Transverse colon (tissue), 4 donors: ENCODE data around the gene PCYT1A.

Experiments used
- POLR2A ChIP-seq: fragments of 450-650 bp; IDR thresholded peaks from one replicate; pipeline ENCODE4 v1.6.1; 2016; ENCODE audit warnings: antibody characterized with exemption, mild to moderate bottlenecking, moderate library complexity
- POLR2AphosphoS5 ChIP-seq, 3 donors: sonication (generic); formaldehyde crosslinking; IDR thresholded peaks; one replicate each; pipeline ENCODE4 v1.6.1; 2016; ENCODE audit warnings: antibody characterized with exemption in 3 of 3
- TF ChIP-seq, protein P1 (sequence below), 5 experiments: fragments of 200-600 bp in 3 of 5; fragments of 450-650 bp in 2 of 5; sonication (generic) in 3 of 5; IDR thresholded peaks; 1 replicate in 2 of 5; 2 replicates in 3 of 5; pipeline ENCODE4 v1.5.1; 2016 to 2017; ENCODE audit warnings: antibody characterized with exemption in 5 of 5, inconsistent platforms in 3 of 5, mild to moderate bottlenecking in 2 of 5, moderate library complexity in 1 of 5

DNA sequence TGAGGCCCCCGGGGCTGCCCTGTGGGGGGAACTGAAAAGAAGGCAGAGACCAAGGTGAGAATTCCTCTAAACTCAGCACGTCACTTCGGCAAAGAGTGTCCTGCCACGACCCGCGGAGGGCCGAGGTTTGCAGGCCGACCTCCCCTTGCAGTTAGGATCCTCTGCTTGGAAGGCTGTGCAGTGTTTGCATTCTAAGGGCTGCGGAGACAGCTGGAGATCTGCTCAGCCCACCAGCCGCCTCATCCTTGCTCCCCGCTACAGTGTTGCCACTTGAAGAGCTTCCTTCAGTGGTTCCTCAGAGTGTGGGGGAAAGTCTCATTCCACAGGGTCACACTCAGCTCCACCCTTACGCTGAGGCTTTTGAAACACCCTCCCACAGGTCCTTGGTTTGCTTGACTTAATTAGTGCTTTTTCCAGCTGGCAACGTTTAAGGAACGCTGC, 60.4 kb downstream of the PCYT1A start:
- TF ChIP-seq, protein P1, sequence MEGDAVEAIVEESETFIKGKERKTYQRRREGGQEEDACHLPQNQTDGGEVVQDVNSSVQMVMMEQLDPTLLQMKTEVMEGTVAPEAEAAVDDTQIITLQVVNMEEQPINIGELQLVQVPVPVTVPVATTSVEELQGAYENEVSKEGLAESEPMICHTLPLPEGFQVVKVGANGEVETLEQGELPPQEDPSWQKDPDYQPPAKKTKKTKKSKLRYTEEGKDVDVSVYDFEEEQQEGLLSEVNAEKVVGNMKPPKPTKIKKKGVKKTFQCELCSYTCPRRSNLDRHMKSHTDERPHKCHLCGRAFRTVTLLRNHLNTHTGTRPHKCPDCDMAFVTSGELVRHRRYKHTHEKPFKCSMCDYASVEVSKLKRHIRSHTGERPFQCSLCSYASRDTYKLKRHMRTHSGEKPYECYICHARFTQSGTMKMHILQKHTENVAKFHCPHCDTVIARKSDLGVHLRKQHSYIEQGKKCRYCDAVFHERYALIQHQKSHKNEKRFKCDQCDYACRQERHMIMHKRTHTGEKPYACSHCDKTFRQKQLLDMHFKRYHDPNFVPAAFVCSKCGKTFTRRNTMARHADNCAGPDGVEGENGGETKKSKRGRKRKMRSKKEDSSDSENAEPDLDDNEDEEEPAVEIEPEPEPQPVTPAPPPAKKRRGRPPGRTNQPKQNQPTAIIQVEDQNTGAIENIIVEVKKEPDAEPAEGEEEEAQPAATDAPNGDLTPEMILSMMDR (IDR thresholded peaks at IDR 0.05), result no peak
- TF ChIP-seq POLR2AphosphoS5 (IDR thresholded peaks at IDR 0.05) (no peak), POLR2A (no peak)
